Mucosa of stomach (tissue), 1 donor: ENCODE results near the gene CARMIL1.

Experiments
- H3K27me3 ChIP-seq: one replicate; pipeline ENCODE4 v1.7.0; 2013; ENCODE audit warnings: mild to moderate bottlenecking, low read length; ENCODE audit not compliant: control insufficient read depth, insufficient read depth
- H3K36me3 ChIP-seq: one replicate; pipeline ENCODE4 v1.7.0; 2013; ENCODE audit warnings: low read length; ENCODE audit not compliant: control insufficient read depth, insufficient read depth
- H3K4me1 ChIP-seq: one replicate; pipeline ENCODE4 v1.7.0; 2013; ENCODE audit warnings: mild to moderate bottlenecking, low read length; ENCODE audit not compliant: control insufficient read depth, insufficient read depth
- H3K4me3 ChIP-seq: one replicate; pipeline ENCODE4 v1.7.0; 2013; ENCODE audit warnings: low read length
- H3K9ac ChIP-seq: one replicate; pipeline ENCODE4 v1.7.0; 2013; ENCODE audit warnings: mild to moderate bottlenecking, low read length, moderate library complexity
- H3K9me3 ChIP-seq: one replicate; pipeline ENCODE4 v1.7.0; 2013; ENCODE audit warnings: mild to moderate bottlenecking, low read length, moderate library complexity; ENCODE audit not compliant: control insufficient read depth
- donor health status: Pancreatic carcinoma.

CARMIL1 gene

DNA sequence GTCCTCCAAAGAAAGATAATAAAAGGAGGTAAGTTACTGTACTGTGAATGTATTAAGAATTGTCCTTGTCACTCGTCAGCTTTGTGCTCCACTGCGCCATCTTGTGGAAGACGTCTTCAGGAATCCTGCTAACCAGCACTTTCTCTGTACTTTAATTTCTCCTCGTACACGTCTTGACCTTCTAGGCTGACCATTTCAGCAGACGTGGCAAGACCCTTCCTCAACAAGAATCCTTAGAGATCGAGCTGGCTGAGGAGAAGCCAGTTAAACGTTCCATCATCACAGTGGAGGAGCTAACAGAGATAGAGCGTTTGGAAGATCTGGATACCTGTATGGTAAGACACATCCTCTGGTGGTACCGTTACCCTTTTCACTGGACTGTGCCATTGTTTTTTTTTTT is 277.3 kb downstream of the CARMIL1 start:
- Histone ChIP-seq H3K4me1 (no peaks in the 10 kb centered on the region), H3K9ac (no peak overlapping the region), H3K27me3 (no peaks in the 10 kb centered on the region), H3K4me3 (no peak overlapping the region), H3K36me3 (no peaks in the 10 kb centered on the region), H3K9me3 (no peaks in the 10 kb centered on the region)

DNA sequence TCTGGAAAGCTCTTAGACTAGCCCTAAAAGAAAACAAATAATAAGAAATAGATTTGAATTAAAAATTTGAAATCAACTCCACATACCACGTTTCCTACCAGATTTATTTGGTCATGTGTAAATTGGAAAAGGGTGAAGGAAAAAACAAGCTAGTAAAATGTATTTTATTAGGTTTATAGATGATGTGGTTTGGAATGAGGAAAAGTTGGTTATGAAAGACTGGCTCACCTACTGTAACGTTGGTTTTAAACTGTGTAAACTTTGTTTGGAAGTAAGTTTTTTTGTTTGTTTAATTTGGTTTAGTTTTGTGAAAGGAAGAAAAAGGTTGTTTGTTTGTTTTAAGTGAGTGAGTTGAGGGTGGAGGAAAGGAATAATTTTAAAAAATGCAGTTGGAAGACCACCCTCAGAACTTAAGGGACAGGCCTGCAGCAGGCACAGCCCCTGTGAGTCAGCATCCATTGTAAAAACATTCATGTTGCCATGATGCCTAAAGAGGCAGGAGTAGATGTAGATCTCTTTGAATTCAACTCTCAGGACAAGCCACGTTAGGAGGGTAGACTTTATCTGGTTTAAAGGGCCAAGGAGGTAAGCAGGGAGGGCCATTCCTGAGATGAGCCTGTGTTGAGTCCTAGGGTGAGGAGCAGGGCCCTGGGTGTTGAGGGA is 279.1 kb downstream of the CARMIL1 start:
- H3K36me3 ChIP-seq = no peaks in the 10 kb centered on the region

DNA sequence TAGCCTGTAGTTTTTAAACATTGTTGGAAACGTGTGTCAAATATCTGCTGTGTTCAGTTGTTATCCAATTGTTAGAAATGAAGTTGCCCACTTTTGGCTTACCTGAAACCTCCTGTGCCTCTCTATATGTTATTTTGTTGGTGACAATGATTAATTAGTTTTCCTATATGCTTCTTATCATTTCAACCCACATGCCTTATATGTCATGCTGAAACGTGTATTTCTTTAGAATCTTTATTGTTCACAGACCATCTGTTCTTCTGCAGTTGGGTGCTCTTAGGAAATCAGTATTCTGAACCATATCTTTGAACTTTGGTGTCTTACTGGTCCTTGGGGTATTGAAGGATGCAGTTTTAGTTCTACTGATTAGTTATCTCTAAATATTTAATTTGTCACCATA is 281.7 kb downstream of the CARMIL1 start:
- Histone ChIP-seq H3K9ac (no peak overlapping the region), H3K27me3 (no peaks in the 10 kb centered on the region), H3K9me3 (no peaks in the 10 kb centered on the region), H3K36me3 (no peaks in the 10 kb centered on the region), H3K4me3 (no peak overlapping the region), H3K4me1 (no peaks in the 10 kb centered on the region)

More for the DNA sequence above, 279.1 kb downstream of the CARMIL1 start:
- Histone ChIP-seq H3K9ac (no peak overlapping the region), H3K4me3 (no peak overlapping the region), H3K27me3 (no peaks in the 10 kb centered on the region), H3K4me1 (no peaks in the 10 kb centered on the region), H3K9me3 (no peaks in the 10 kb centered on the region)

DNA sequence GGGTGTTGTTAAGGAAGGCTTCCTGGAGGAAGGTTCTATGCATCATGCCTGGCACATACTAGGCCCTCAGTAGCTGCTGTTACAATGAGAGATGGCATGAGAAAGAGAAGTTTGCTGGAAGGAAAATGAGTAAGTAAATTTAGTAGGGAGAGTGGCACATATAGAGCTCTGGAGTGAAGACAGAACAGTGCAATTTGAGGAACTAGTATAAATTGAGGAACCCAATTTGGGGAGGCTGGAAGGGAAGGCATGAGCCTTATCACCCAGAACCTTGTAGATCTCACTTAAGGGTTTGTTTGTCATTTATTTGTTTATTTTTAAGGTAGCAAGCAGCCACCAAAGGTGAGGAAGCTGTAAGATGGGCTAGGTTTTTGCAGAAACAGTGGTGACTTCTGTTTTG is 285.8 kb downstream of the CARMIL1 start:
- Histone ChIP-seq H3K4me3 (no peak overlapping the region), H3K27me3 (no peaks in the 10 kb centered on the region), H3K9ac (no peak overlapping the region), H3K36me3 (no peaks in the 10 kb centered on the region), H3K9me3 (no peaks in the 10 kb centered on the region), H3K4me1 (no peaks in the 10 kb centered on the region)

DNA sequence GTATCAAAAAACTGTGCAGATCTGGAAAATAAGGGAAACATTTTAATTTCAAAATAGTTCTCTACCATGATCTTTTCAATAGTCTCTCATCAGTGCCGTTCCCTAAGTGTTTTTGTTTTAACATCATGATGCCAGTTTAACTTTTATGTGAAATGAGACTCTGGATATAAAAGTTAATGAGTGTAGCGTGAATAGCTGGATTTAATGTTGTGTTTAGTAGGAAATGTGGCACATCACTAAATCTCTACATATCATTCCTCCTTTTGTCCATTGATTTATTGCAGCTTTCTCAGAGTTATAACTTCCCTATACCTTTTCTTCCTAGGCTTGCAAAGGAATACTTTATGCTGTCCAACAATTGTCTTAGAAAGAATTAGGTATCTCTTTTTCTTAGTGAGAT is 291.4 kb downstream of the CARMIL1 start:
- H3K9me3 ChIP-seq = no peaks in the 10 kb centered on the region
- no peaks in the 10 kb centered on the region for H3K4me1 ChIP-seq
- H3K27me3 ChIP-seq = no peaks in the 10 kb centered on the region
- no peaks in the 10 kb centered on the region for H3K36me3 ChIP-seq
- no peak overlapping the region for H3K4me3 ChIP-seq
- no peak overlapping the region for H3K9ac ChIP-seq

DNA sequence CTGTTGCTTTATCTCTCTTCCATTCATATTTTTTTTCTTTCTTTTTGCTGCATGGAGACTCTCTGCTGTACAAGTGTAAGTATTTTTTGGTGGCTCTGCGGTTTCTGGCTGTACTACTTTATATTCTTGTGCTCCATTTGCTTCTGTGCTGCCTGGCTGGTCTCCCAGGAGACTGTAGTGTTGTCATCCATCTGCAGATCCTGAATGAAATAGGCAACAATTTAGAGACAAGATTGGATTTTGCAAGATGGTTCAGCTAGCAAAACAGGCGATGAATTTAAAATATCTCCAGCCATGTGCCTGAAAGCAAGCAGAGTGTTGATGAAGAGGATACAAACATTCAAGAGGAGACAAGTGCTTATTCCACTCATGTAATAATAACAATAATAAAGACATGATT is 297.7 kb downstream of the CARMIL1 start:
- Histone ChIP-seq H3K9ac (no peak overlapping the region), H3K4me3 (no peak overlapping the region), H3K27me3 (no peaks in the 10 kb centered on the region), H3K4me1 (no peaks in the 10 kb centered on the region), H3K9me3 (no peaks in the 10 kb centered on the region), H3K36me3 (no peaks in the 10 kb centered on the region)

DNA sequence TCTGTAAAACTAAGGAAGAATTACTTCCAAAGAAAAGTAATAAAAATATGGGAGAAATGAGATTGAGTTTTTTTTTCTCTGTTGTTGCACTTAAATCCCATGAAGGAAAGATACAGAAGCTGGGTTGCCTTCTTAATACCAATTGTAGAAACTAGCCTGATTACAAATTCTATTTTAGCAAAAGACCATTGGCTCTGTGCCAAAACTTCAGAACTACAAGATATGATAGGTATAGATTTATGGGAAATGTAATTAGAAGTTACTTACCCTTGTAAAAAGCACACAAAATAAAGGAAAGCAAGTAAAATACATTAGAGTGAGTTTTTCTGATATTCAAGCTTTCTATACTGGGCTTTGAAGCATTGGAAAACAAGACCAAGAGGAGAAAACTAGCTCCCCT is 299.4 kb downstream of the CARMIL1 start:
- Histone ChIP-seq H3K9ac (no peak overlapping the region), H3K36me3 (no peaks in the 10 kb centered on the region), H3K27me3 (no peaks in the 10 kb centered on the region), H3K4me1 (no peaks in the 10 kb centered on the region), H3K9me3 (no peaks in the 10 kb centered on the region), H3K4me3 (no peak overlapping the region)

DNA sequence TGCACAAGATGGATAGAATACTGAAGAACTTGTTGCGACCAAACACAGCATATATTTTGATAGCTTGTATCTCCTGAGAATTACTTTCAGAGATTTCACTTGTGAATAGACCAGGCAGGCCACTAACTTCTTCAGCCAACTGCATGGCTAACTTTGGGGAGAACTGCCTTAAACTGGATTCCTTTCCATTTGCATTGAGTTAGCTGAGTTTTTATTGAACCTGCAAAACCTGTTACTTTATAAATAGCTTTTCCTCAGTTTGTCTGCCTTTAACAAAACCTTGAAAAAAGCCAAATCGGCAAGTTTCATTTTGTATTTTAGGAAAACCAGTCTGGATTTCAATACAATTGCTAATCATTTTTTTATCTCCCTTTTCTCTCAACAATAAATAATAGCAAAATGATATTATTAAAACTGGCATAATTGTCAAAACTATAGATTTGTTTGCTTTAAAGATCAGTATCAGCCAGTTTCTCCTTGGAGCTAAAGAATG is 300.3 kb downstream of the CARMIL1 start:
- no peak overlapping the region for H3K4me3 ChIP-seq
- no peaks in the 10 kb centered on the region for H3K4me1 ChIP-seq

DNA sequence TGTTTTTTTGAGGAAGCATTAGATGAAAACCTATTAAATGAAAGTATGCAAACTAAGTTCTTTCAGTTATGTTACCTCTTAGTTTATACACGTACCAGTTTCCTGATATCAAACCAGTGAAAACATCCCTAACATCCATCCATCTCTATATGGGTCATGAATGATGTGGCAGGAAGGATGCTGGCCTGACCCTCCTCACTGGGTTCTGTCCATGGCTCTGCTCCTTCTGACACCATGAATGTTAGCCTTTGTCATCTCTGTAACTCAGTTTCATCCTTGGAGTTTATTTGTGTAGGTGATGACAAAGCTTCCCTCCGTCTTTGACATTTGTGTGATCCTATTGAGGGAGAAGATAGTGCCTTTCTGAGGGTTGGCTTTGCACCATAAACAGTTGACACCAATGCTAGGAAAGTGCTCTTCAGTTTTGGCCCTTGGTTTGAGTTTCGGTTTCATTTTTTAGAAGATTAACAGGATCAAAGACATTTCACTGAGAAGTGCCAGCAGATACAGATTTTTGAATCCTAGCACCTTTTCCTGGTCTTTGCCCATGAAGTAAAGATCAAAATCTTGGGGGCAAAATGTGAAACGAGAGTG is 300.8 kb downstream of the CARMIL1 start:
- Histone ChIP-seq H3K36me3 (no peaks in the 10 kb centered on the region), H3K9me3 (no peaks in the 10 kb centered on the region), H3K9ac (no peak overlapping the region), H3K27me3 (no peaks in the 10 kb centered on the region), H3K4me3 (no peak overlapping the region), H3K4me1 (no peaks in the 10 kb centered on the region)

More for the DNA sequence above, 300.3 kb downstream of the CARMIL1 start:
- H3K27me3 ChIP-seq = no peaks in the 10 kb centered on the region
- no peaks in the 10 kb centered on the region for H3K36me3 ChIP-seq
- no peaks in the 10 kb centered on the region for H3K9me3 ChIP-seq
- H3K9ac ChIP-seq = no peak overlapping the region

DNA sequence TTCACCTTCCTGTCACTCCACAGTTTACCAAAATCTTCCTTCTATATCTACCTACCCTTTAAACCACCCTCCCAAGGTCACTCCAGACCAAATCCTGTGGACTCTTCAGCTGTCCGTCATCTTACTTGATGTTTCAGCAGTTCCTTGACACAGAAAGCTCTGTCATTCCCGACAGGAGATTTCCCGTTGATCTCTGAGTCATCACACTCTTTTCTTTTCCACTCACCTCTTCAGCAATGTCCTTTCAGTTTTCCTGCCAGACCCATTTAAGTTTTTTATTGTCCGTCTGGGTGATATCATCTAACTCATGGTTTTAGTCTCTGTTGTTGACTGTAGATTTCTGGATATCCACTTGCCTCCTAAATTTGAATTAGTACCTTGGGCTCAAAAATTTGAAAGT is 302.9 kb downstream of the CARMIL1 start:
- no peaks in the 10 kb centered on the region for H3K27me3 ChIP-seq
- no peaks in the 10 kb centered on the region for H3K9me3 ChIP-seq
- no peak overlapping the region for H3K4me3 ChIP-seq
- no peaks in the 10 kb centered on the region for H3K4me1 ChIP-seq
- H3K36me3 ChIP-seq = no peaks in the 10 kb centered on the region
- no peak overlapping the region for H3K9ac ChIP-seq

DNA sequence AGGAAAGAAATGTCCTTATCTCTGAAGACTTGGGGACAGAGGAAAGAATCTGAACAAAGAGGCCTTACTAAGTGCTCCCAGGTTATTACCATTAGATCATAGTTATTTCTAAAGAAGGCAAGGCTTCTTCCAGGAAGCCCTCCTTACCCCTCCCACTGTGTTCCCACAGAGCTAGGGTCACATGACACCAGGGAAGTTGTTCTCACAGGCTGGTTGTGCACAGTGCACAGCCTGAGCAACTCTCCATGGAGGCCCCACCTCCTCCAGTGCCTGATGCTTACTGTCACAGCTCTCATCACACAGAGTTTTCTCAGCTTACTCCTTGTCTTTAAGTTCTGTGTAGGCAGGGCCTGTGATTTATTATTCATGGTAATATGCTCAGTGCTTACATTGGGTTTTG is 303.9 kb downstream of the CARMIL1 start:
- Histone ChIP-seq H3K9ac (no peak overlapping the region), H3K4me3 (no peak overlapping the region), H3K4me1 (no peaks in the 10 kb centered on the region), H3K27me3 (no peaks in the 10 kb centered on the region), H3K36me3 (no peaks in the 10 kb centered on the region), H3K9me3 (no peaks in the 10 kb centered on the region)

DNA sequence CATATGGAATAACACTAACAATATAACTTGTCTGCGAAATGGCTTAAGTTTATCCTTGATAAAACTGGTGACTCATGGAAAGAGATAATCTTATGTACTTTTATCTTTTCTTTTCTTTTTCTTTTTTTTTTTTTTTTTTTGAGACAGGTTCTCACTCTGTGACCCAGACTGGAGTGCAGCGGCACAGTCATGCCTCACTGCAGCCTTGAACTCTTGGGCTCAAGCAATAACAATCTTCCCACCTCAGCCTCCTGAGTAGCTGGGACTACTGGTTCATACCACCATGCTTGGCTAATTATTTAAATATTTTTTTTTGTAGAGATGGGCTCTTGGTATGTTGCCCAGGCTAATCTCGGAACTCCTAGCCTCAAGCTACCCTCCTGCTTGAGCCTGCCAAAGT is 304.7 kb downstream of the CARMIL1 start:
- Histone ChIP-seq H3K27me3 (no peaks in the 10 kb centered on the region), H3K9me3 (no peaks in the 10 kb centered on the region), H3K9ac (no peak overlapping the region), H3K4me3 (no peak overlapping the region), H3K36me3 (no peaks in the 10 kb centered on the region), H3K4me1 (no peaks in the 10 kb centered on the region)
